Kasumi-1 (cell line): ENCODE data around the gene ZNF8.
"Not testable (repeated sequence)": the region's sequence is repeated elsewhere in the genome, so short reads cannot be mapped to it uniquely, and the experiment has no call there.

Experiments
- DNase-seq, 2 experiments: peaks; one replicate each; lab custom pipeline; 2025; lab: John Stamatoyannopoulos, UW

Gene ZNF8

DNA sequence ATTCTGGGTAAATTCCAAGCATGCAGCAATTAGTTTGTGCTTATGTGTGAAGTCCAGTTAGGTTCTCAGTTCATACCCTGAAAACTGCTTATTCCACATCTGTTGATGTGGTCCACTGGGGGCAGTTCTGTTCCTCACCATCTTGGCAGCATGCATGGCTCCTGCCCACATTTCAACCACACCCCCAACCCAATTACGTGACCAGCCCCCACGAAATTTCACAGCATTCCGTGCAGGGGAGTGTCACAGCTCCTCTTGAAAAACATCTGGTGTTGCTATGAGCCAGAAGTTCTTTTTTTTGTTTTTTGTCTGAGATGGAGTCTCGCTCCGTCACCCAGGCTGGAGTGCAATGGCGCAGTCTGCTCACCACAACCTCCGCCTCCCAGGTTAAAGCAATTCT lies 17.3 kb downstream of the ZNF8 start:
- DNase-seq, result no peak

DNA sequence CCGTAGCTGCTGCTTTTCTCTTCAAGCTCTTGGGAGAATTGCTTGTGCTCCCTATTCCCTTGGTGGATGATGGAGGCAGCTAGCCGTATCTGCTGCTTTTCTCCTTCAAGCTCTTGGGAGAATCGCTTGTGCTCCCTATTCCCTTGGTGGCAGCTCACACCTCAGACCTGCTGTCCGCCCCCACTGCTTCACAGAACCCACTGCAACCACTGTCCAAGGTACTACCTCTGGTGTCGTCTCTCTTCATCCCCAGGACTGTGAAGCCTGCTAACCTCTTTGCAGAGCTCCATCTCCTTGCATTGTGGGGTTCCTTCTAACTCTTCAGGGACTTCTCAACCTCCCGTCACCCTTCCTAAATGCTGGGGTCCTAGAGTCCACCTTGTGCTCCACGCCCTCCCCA lies 21.9 kb downstream of the ZNF8 start:
- DNase-seq, result no peak

DNA sequence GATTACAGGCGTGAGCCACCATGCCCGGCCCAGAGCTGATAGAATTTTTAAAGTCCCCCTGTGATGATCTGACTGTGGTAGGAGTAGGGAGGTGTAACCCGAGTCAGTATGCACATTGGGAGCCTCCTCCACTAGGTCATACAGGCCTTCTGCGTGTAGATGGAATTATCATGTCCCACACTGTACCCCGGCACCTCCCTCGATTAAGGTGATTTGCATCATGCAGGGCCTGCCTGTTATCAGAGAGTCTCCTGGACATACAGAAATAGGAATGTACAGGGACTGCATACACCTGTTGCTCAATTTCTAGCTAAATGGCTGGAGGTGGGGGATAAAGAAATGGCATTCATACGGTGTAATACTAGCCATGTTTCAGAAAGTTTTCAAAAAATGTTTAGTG lies 25.5 kb downstream of the ZNF8 start:
- DNase-seq, result no peak

DNA sequence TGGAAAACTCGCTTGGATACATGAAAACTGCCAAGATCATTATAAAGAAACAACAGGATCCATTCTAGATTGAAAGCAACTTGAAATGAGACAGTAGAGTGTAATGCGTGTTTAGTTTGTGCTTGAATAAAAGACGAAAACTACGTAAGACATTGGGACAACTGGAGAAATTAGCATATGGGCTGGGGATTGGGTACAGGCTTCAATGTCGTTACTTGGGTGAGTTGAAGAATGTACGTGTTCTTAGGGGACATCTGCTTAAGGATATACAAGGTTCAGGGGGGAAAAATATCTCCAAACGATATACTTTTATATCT lies 26.0 kb downstream of the ZNF8 start:
- no peak for DNase-seq

DNA sequence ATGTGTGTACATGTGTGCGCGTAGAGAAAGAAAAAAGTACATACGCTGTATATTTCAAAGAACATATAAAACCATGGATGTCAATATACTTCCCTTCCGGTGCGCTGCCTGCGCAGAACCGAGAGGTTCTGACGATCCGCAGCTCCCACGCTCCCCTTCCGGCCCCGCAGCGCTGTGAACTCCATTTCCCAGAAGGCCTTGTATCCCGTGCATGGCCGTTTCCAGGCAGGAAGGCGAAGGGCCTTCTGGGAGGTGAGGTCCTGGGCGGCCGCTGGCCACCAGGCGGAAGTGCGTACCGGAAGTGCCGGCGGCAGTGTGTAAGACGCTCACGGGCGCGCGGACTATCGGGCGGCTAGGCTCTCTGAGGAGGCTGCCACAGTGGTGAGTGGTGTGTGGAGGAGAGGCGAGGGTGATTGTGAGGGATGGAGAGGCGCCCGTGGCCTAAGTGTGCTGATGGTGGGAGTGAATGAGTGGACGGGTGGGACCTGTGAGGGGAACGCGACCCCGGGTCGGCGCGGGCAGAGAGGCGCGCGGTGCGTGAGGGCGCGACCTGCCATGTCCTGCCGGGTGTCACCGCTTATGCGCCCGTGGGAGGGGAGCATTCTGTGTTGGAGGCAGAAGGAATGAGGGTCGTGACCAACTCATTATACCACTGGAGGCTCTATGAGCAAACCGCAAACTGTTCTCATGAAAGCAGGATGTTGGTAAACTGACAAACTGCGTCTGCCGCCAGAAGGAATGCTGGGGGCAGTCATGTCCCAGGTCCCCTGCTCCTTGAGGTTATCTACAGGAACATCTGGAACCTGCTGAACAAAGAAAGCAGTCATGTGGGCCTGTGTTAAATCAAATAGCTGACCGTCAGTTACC lies 26.5 kb downstream of the ZNF8 start, which contains the start of gene ERVK3-1:
TSS of gene ERVK3-1 (plus strand) at position 313 of the 867 bp plus-strand sequence. CDS start 6,792 bp downstream, outside the sequence.
- peak; percentile 97 to 98 for DNase-seq

DNA sequence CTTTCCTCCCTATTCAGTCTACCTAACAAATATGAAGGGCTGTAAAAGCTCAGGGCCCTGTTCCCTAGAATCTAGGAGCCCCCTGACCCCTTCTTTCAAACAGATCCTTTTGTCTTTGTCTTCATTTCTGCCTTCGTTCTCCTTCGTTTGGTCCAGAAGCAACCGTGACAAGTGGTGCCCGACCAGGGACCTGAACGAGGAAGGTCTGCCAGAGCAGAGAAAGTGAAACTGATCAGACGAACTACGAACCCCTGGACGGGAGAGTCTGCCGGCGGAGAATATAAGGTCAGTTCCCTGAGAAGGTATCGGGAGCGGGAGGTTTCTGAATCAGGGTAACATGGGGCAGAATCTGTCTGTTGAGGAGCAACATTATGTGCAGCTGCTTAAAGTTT lies 27.2 kb downstream of the ZNF8 start:
- DNase-seq, result peak; percentile 31 to 33

DNA sequence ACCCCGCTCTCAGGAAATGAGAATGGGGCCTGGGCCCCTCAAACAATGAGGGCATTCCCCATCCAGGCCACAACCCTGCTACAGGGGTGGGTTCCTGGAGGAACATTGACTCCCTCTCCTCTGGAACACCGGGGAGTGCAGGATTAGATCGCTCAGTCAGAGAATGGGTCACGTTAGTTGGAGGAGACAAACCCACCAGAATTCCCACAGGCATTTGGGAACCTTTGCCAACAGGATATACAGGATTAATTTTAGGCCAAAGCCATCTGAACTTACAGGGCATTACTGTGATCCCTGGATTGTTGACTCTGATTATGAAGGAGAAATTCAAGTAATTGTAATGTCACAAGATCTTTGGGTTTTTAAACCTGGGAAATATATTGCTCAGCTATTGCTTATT lies 29.0 kb downstream of the ZNF8 start:
- DNase-seq, result no peak

DNA sequence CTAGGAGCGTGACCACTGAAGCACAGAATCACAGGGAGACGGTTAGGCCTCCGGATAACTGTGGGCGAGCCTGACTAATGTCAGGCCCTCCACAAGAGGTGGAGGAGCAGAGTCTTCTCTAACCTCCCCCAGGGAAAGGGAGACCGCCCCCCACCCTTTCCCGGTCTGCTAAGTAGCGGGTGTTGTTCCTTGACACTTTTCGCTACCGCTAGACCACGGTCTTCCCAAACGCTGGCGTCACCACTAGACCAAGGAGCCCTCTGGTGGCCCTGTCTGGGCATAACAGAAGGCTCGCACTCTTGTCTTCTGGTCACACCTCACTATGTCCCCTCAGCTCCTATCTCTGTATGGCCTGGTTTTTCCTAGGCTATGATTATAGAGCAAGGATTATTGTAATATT lies 31.9 kb downstream of the ZNF8 start:
- not testable (repeated sequence) for DNase-seq

DNA sequence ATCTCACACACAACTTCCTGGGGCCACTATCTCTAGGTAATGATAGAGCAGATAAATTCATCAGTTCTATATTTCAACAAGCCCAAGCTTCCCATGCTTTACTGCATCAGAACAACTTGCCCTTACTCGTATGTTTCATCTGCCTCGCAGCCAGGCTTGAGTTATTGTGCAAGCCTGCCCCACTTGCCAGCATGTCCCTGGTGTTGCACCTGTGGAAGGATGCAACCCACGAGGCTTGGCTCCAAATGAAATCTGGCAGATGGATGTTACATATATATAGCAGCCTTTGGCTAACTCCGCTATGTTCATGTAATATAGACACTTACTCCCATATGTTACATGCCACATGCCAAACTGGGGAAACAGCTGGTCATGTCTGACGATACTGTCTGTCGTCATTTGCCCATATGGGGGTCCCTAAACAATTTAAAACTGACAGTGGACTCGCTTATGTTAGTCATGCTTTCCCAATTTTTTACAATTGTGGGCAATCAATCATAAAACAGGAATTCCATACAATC lies 32.6 kb downstream of the ZNF8 start:
- no peak for DNase-seq

DNA sequence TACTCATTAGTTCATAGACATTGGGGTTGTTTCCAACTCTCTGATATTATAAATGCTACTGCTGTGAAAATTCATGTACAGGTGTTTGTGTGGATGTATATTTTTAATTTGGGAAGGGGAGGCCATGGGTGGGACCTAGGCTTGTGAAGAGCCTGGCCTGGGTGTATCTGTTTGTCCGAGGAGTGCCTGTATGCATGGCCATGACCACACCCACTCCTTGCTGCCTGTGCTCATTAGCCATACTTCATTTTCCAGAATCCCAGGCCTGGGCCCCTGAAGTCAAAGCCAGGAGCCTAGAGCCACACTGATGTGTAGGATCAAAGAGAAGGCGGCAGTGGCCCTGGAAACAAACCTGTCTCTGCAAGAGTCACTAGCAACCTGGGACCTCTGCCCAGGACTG lies 36.8 kb downstream of the ZNF8 start:
- DNase-seq, result no peak

DNA sequence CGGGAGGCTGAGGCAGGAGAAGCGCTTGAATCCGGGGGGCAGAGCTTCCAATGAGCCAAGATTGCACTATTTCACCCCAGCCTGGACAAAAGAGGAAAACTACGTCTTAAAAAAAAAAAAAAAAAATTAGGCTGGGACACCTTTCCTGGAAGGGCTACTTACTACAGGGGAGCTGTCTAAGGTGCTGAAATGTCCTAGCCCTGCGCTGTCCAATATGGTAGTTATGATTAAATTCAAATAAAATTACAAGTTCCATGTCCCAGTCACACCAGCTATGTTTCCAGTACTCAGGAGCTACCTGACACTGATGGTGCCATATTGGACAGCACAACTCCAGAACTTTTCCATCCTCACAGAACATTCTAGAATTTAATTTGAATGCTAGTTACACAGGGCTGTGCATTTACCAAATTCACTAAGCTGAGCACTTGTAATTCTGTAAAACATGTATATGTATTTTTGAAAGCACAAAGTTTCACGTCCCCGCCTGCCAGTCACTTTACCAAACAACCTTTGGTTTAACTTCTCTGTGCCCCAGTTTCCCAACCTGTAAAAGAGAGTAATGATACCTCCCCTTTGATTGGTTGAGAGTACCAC lies 38.8 kb downstream of the ZNF8 start:
- DNase-seq, result peak; percentile 28 to 64

DNA sequence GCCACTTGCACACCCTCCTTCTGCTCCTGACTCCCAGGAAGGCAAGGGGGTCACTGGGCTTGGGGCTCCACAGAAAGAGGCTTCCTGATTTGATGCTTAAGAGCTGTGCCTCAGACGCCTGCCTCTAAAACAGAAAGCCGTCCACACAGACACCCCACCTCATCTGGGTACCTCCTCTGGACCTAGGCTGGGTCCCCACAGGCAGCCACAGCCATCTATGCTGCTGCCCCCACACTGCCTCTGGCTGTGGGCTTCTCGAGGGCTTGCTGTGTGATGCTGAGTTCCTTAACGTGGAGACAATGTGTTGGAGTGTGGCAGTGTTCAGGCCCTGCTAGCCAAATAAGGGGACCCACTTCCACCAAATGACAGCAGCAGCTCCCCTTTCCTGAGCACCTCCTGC lies 39.5 kb downstream of the ZNF8 start:
- no peak for DNase-seq

DNA sequence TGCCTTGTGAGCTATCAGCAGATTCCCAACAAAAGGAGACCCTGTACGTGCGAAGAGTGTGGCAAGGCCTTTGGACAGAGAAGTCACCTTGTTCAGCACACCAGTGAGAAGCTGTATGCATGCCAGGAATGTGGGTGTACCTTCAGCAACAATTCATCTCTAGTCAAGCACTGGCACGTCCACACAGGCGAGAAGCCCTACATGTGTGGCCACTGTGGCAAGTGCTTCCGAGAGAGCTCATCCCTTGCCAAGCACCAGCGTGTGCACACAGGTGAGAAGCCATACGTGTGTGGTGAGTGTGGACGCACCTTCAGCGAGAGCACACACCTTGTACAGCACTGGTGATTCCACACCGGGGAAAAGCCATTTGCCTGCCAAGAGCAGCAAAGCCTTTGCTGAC lies 40.5 kb downstream of the ZNF8 start:
- no peak for DNase-seq

DNA sequence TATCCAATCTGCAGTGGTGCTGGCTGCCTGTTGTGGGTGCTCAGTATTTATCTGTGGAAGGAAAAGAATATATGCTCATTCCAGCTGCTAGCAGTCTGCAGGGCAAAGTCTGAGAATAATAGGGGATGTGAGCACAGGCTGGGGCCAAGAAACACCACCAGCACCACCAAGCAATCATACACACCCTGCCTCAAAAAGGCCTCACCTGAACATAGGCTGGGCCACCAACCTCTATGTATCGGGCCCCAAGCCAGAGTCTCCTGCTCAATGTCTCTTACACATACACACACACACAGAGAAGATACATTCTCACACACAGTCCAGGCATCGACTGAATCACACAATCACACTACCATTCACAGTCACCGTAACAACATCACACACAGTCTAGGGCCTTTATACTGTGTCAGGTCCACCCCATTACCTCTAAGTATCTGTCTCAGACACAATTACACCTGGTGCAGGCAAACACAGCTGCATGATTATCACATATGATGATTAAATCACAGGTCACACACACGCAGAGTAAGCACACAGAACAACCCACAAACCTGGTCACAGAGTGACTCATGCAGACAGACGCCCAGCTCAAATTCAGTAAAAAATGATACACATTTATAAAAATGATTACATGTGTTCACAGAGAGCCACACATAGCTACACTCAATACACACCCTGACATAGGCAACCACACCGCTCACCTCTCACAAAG lies 46.7 kb downstream of the ZNF8 start:
- DNase-seq, result no peak

DNA sequence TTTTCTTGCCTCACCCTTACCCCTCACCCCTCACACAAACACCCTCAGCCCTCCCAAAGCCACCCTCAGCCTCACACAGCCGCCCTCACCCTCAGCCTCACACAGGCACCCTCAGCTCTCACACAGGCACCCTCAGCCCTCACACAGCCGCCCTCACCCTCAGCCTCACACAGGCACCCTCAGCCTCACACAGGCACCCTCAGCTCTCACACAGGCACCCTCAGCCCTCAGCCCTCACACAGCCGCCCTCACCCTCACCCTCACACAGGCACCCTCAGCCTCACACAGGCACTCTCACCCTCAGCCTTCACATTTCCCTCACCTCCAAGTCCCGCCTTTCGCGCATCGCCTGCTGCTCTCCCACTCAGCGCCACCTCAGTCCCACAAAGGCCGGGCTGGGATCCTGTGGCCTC lies 47.8 kb downstream of the ZNF8 start:
- DNase-seq, result no peak

DNA sequence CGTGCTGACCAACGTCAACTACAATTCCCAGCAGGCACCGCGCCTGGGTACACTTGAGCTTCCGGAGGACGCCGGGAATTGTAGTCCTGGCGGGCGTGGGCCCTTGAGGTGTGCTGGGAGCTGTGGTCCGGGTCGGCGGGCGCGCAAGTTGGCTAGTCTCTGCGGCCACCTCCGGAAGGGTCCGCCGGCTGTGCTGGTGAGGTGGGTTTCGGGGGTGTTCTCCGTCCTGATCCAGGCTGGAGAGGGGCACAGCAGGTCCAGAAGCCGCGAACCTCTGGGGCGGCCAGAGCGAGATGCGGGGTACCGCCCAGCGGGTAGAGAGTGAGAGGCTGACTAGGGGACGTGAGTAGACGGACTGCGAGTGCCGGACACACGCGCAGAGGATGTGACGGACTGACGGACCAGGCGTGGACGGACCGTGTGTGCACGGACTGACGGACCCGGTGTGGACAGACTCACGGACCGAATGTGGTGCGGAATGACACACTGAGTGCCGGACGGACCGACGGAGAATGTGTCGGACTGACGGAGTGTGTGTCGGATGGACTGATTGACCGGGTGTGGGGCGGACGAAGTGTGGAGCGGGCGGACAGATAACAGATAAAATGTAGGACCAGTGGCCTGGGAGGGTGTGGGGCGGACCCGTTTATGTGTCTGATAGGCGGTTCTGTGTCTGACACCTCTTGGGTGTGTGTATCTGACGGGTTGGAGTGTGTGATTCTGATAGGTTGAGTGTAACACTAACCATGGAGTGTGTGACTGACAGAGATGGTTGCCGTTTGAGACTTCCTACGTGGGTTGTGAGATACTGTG lies 48.4 kb downstream of the ZNF8 start, which contains the start of gene ZSCAN22:
TSS of gene ZSCAN22 (plus strand) at position 81 of the 813 bp plus-strand sequence. CDS start 7,809 bp downstream, outside the sequence.
- DNase-seq, result peak; percentile 92 to 93

DNA sequence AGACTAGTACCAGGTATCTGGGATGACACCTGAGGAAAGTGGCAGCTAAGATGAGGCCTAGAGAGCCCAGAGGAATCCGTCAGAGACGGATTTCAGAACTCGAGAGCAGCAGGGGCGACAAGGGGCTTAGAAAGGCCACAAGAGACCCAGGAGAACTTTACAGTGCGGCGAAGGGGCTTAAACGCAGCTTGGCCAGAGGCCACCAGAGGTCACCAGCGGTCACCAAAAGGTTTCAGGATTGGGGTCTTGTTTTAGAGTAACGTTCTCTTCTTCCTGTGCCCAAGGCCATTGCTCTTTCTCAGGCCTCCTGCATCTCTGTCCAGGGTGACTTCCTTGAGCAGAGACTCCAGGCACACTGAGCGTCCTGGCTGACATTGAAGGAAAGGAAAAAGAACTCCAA lies 50.2 kb downstream of the ZNF8 start:
- DNase-seq, result peak; percentile 32 to 54

DNA sequence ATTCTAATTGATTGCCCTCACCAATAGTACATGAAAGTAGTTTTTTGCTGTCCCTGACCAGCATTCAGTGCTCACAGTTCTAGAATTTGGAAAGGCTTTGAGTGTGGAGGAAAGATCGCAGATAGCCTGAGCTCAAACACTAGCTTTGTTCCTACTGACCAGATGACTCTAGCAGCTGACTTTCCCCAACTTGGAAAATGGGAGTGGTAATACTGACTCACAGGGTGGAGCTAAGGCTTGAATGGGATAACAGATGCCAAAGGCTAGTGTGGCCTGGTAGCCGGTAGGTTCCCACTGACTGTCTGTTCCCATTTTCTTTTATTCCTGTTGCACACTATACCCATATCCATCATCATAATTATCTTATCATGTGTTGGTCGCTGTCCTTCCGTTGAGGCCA lies 51.7 kb downstream of the ZNF8 start:
- no peak for DNase-seq

DNA sequence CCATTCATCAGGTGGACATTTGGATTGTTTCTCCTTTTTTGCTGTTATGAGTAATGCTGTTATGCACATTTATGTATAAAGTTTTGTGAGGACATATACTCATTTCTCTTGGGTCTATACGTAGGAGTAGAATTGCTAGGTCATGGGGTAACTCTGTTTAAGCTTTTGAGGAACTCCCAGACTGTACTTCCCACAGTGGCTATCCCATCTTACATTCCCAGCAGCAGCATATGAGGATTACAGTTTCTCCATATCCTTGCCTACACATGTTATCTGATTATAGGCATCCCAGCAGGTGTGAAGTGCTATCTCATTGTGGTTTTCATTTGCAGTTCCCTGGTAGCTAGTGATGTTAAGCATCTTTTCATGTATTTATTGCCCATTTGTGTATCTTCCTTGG lies 53.9 kb downstream of the ZNF8 start:
- no peak for DNase-seq

DNA sequence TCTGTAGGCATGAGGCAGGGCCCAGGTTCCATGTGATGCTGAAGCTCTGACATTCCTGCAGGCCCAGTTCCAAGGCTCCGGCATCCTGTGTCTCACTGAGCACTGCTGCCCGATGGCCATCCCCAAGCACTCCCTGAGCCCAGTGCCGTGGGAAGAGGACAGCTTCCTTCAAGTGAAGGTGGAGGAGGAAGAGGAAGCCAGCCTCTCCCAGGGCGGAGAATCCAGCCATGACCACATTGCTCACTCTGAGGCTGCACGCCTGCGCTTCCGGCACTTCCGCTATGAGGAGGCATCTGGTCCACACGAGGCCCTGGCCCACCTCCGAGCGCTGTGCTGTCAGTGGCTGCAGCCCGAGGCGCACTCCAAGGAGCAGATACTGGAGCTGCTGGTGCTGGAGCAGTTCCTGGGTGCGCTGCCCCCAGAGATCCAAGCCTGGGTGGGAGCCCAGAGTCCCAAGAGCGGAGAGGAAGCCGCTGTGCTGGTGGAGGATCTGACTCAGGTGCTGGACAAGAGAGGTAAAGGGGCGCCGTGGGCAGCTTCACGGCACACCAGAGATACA lies 56.0 kb downstream of the ZNF8 start:
- peak; percentile 13 to 21 for DNase-seq

DNA sequence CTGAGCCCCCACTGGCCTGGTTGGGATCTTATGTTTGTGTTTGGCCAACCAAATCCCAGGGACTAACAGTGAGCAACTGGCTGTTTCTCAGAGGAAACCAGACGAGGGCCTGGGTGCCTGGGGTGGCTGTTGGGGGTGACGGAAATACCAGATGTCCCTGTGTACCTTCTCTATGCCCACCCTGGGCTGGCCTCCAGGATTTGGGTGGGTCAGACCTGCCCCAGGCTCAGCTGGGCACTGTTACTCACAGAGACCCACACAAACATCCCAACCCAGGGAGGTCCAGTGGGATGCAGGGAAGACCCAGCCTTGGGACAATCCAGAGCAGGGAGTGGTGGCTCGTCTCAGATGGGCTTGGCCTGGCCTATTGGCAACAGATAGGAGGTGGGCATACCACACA lies 56.9 kb downstream of the ZNF8 start:
- no peak for DNase-seq

DNA sequence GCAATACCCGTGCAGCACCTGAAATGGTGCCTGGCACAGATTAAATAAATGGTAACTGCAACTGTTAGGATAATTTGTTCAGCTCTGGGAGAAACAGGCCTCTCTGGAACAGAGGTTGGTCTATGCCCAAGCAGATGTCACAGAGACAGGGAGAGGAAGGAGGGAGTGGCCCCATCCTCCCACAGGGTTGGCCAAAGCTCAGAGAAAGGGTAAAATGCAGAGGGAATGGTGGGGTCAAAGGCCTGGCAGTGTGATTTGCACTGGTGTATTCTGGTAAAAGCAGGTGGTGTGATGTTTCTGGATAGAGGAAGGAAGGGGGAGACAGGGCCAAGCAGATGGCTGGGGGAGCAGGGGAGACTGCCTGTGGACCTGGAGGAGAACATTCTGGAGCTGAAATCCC lies 57.5 kb downstream of the ZNF8 start:
- no peak for DNase-seq
